MCF 10A (cell line): ENCODE measurements around the gene SMYD4. TPM values are rescaled to one million over a fixed set of nuclear protein-coding genes. Genes with fewer than 3 reads are reported as not detected.
"Not testable (repeated sequence)": the region's sequence is repeated elsewhere in the genome, so short reads cannot be mapped to it uniquely, and the experiment has no call there.

Experiments used
- BruUV-seq: library from RNA; stranded (reverse); fragments of 400-500 nt; replicated peaks from 2 replicates; lab custom pipeline; 2021; lab: Mats Ljungman, UMichigan
- CTCF ChIA-PET: fragments of 300-600 bp; sonication (Branson Sonifier 250); formaldehyde crosslinking; extraction: SDS; loops from one replicate; lab custom pipeline; 2021; ENCODE audit warnings: antibody characterized with exemption, inconsistent platforms; lab: Yijun Ruan, JAX
- POLR2A ChIA-PET: fragments of 300-600, 350-650 bp; sonication (Branson Sonifier 250); formaldehyde crosslinking; extraction: SDS; loops from one replicate; lab custom pipeline; 2020; ENCODE audit warnings: antibody characterized with exemption, inconsistent platforms; lab: Yijun Ruan, JAX
- DNase-seq: peaks from one replicate; pipeline ENCODE4 v3.0.0-alpha.2; 2018; ENCODE audit not compliant: unreplicated experiment
- H3K27ac Mint-ChIP-seq: one replicate; pipeline ENCODE4 v1.8.0; 2022; ENCODE audit warnings: mild to moderate bottlenecking, low read depth, mixed read lengths; ENCODE audit not compliant: unreplicated experiment
- H3K27me3 Mint-ChIP-seq: one replicate; pipeline ENCODE4 v1.8.0; 2022; ENCODE audit warnings: mixed read lengths; ENCODE audit not compliant: insufficient read depth, unreplicated experiment
- H3K36me3 Mint-ChIP-seq: one replicate; pipeline ENCODE4 v1.8.0; 2022; ENCODE audit warnings: mild to moderate bottlenecking, moderate library complexity, mixed read lengths; ENCODE audit not compliant: insufficient read depth, unreplicated experiment
- H3K4me1 Mint-ChIP-seq: one replicate; pipeline ENCODE4 v1.8.0; 2022; ENCODE audit warnings: mixed read lengths; ENCODE audit not compliant: insufficient read depth, unreplicated experiment
- H3K4me3 Mint-ChIP-seq: one replicate; pipeline ENCODE4 v1.8.0; 2022; ENCODE audit warnings: mild to moderate bottlenecking, moderate library complexity, mixed read lengths; ENCODE audit not compliant: unreplicated experiment
- H3K9me3 Mint-ChIP-seq: one replicate; pipeline ENCODE4 v1.8.0; 2022; ENCODE audit warnings: mixed read lengths; ENCODE audit not compliant: unreplicated experiment
- CTCF ChIP-seq: fragments of 200-600 bp; IDR thresholded peaks from one replicate; pipeline ENCODE4 v1.8.0; 2022; ENCODE audit warnings: antibody characterized with exemption, mild to moderate bottlenecking; ENCODE audit not compliant: unreplicated experiment
- intact Hi-C: fragments of 100-400 bp; cut with micrococcal nuclease; formaldehyde crosslinking; loops from 2 replicates; pipeline ENCODE4 v1.14.1; 2022
- total RNA-seq: library from RNA; stranded (reverse); gene quantifications from 2 replicates; pipeline ENCODE4 v1.2.3, GENCODE V29; 2022

The SMYD4 gene
- total RNA-seq, 1 experiment from 2014 or later, result 8.3 TPM

DNA sequence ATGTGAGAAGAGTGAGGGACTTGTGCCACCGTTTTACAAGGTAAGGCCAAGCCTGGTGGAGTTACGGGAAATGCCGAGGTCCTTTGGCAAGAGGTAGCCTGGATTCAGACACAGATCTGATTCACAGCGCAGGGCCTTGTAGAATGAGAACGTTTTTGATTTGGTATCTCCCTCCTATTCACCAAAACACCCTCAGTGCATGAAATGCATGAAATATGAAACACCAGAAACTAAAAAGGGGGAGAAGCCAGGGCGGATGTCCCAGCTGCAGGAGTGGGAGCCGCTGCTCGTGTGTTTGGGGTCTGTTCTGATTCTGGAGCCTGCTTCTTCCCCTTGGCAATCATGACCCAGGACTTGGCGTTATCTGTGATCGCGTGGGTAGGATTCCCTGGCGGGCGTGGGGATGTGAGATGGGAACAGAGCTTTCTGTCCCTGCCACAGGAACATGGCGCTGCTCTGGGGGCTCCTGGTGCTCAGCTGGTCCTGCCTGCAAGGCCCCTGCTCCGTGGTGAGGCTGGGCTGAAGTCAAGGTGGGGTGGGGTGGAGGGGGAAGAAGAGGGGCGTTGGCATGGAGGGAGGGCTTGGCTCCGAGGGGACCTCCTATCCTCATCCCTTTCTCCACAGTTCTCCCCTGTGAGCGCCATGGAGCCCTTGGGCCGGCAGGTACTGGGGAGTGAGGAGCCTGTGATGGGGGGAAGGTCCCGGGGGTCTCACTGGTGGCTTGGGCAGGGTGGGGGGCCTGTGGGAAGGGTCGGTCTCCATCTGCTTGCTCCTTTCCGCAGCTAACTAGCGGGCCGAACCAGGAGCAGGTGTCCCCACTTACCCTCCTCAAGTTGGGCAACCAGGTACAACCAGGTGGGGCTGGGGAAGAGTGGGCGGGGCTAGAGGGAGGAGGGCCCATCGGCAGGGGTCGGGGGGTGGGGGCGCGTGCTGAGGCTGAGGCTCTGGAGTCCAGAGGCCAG, 84.9 kb downstream of the SMYD4 start:
- Mint-ChIP-seq H3K27me3 (no peaks in the 10 kb centered on the region), H3K4me1 (no peaks in the 10 kb centered on the region), H3K9me3 (no peaks in the 10 kb centered on the region), H3K27ac (no peak overlapping the region), H3K36me3 (no peaks in the 10 kb centered on the region), H3K4me3 (no peak overlapping the region)
- CTCF ChIA-PET, result no interaction called here
- POLR2A ChIA-PET, result no interaction called here
- intact Hi-C loops, result no loop called here
- TF ChIP-seq CTCF, result no peak
- no TSS peak for BruUV-seq
- no peak for DNase-seq

- intact Hi-C loops, result no loop called here
- H3K9me3 Mint-ChIP-seq, result no peaks in the 10 kb centered on the region
- H3K4me1 Mint-ChIP-seq, result no peaks in the 10 kb centered on the region
- CTCF ChIA-PET, result interaction anchor here (0.6 kb wide), 1 partner anchor 12 kb away, joined by 3 read pairs; no protein-coding TSS in a partner anchor
- no peak for DNase-seq
- H3K4me3 Mint-ChIP-seq, result no peak overlapping the region
- BruUV-seq, result no TSS peak
- H3K27ac Mint-ChIP-seq, result no peak overlapping the region
- POLR2A ChIA-PET, result no interaction called here
- no peak for TF ChIP-seq CTCF
- H3K36me3 Mint-ChIP-seq, result peaks cover 6% of the 10 kb centered on the region
- H3K27me3 Mint-ChIP-seq, result no peaks in the 10 kb centered on the region
Observed at GRCh38 chr17:1743088-1743439, 86.6 kb downstream of the SMYD4 start.

GRCh38 chr17:1742371-1743087, 87.2 kb downstream of the SMYD4 start, which contains the start of gene SERPINF2:
TSS of gene SERPINF2 (plus strand) at chr17:1742871. CDS start at chr17:1744996, 2,125 bp downstream.
- Mint-ChIP-seq H3K36me3 (peaks cover 6% of the 10 kb centered on the region), H3K4me1 (no peaks in the 10 kb centered on the region), H3K27ac (no peak within 1 kb of the TSS), H3K27me3 (no peaks in the 10 kb centered on the region), H3K4me3 (no peak within 1 kb of the TSS), H3K9me3 (no peaks in the 10 kb centered on the region)
- CTCF ChIA-PET, result interaction anchor here (0.6 kb wide), 1 partner anchor 11 kb away, joined by 3 read pairs; no protein-coding TSS in a partner anchor
- no peak for TF ChIP-seq CTCF
- intact Hi-C loops, result no loop called here
- no peak for DNase-seq
- POLR2A ChIA-PET, result no interaction called here
- BruUV-seq, result no TSS peak

DNA sequence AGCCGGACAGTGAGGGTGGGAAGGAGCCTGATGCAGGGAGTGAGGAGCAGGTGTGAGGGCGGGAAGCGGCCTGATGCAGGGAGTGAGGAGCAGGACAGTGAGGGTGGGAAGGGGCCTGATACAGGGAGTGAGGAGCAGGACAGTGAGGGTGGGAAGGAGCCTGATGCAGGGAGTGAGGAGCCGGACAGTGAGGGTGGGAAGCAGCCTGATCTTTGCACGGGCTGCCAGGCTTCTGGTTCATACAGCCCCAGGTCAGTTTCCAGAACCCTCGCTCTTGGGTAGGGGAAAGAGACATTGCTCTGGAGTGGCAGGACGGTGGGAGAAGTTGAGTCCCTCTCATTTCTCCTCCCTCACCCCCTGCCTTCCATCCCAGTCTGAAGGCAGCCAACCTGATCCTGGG, 87.8 kb downstream of the SMYD4 start:
- DNase-seq, H3K36me3 Mint-ChIP-seq, H3K9me3 Mint-ChIP-seq, H3K27ac Mint-ChIP-seq, BruUV-seq, H3K4me3 Mint-ChIP-seq, CTCF ChIA-PET, POLR2A ChIA-PET, H3K4me1 Mint-ChIP-seq, H3K27me3 Mint-ChIP-seq, intact Hi-C loops: not testable (repeated sequence)
